SK-N-SH (cell line): ENCODE results near the gene TMEM60.

Source experiments
- CTCF ChIP-seq: fragments of 200-600 bp; sonication (generic); IDR thresholded peaks from 2 replicates; pipeline ENCODE4 v1.6.1; 2017; ENCODE audit warnings: antibody characterized with exemption, mild to moderate bottlenecking, moderate library complexity
- EZH2phosphoT487 ChIP-seq: fragments of 200-600 bp; sonication (generic); IDR thresholded peaks from 2 replicates; pipeline ENCODE4 v1.6.1; 2017; ENCODE audit warnings: low read depth, mixed run types, mild to moderate bottlenecking, antibody characterized with exemption, moderate library complexity, borderline replicate concordance
- FOXM1 ChIP-seq: IDR thresholded peaks from 2 replicates; pipeline ENCODE4 v1.4.0; 2012; ENCODE audit warnings: low read depth, mild to moderate bottlenecking
- GABPA ChIP-seq: IDR thresholded peaks from 2 replicates; pipeline ENCODE4 v1.4.0; 2012; ENCODE audit warnings: low read depth, mild to moderate bottlenecking
- NFIC ChIP-seq: IDR thresholded peaks from 2 replicates; pipeline ENCODE4 v1.4.0; 2012; ENCODE audit warnings: borderline replicate concordance
- NRF1 ChIP-seq: IDR thresholded peaks from 2 replicates; pipeline ENCODE4 v1.6.1; 2012; ENCODE audit warnings: low read depth, mild to moderate bottlenecking, low read length
- PBX3 ChIP-seq: IDR thresholded peaks from 2 replicates; pipeline ENCODE4; 2012
- RXRA ChIP-seq: IDR thresholded peaks from 2 replicates; pipeline ENCODE4 v1.4.0; 2012; ENCODE audit warnings: low read depth, mild to moderate bottlenecking, borderline replicate concordance
- ZBTB33 ChIP-seq: IDR thresholded peaks from 2 replicates; pipeline ENCODE4 v1.4.0; 2012; ENCODE audit warnings: low read depth, borderline replicate concordance

- TF ChIP-seq FOXM1, result no peak
- TF ChIP-seq RXRA, result no peak
- peak; percentile 98 for TF ChIP-seq CTCF
- no peak for TF ChIP-seq EZH2phosphoT487
- no peak for TF ChIP-seq NFIC
- no peak for TF ChIP-seq PBX3
- TF ChIP-seq NRF1, result no peak; the same call in 1 of the 2 replicates
- TF ChIP-seq GABPA, result no peak
- no peak for TF ChIP-seq ZBTB33
Measured at GRCh38 chr7:77759294-77759889, 38.8 kb downstream of the TMEM60 start.
